HEK293T (cell line): ENCODE data around the gene LY6G5B.

Experiments
- ARNT ChIP-seq: fragments of 450-650 bp; IDR thresholded peaks from 2 replicates; pipeline ENCODE4 v1.6.1; 2017; ENCODE audit warnings: mild to moderate bottlenecking
- BHLHE40 ChIP-seq: fragments of 450-650 bp; IDR thresholded peaks from 2 replicates; pipeline ENCODE4 v1.6.1; 2016; ENCODE audit warnings: mild to moderate bottlenecking, moderate library complexity, borderline replicate concordance
- CTBP1 ChIP-seq: fragments of 450-650 bp; IDR thresholded peaks from 2 replicates; pipeline ENCODE4 v1.6.1; 2016; ENCODE audit warnings: borderline replicate concordance
- ELF4 ChIP-seq: fragments of 450-650 bp; IDR thresholded peaks from 2 replicates; pipeline ENCODE4 v1.6.1; 2017; ENCODE audit warnings: antibody characterized with exemption
- FOXA1 ChIP-seq: fragments of 450-650 bp; IDR thresholded peaks from 2 replicates; pipeline ENCODE4 v1.6.1; 2016; ENCODE audit warnings: mild to moderate bottlenecking
- FOXK2 ChIP-seq: fragments of 450-650 bp; IDR thresholded peaks from 2 replicates; pipeline ENCODE4 v1.6.1; 2016; ENCODE audit warnings: mild to moderate bottlenecking
- FOXM1 ChIP-seq: fragments of 450-650 bp; IDR thresholded peaks from 2 replicates; pipeline ENCODE4 v1.6.1; 2017; ENCODE audit warnings: mild to moderate bottlenecking, borderline replicate concordance
- HDGF ChIP-seq: fragments of 450-650 bp; IDR thresholded peaks from 2 replicates; pipeline ENCODE4 v1.6.1; 2017; ENCODE audit warnings: antibody characterized with exemption, borderline replicate concordance
- PKNOX1 ChIP-seq: fragments of 450-650 bp; IDR thresholded peaks from 2 replicates; pipeline ENCODE4 v1.6.1; 2016
- SP1 ChIP-seq: fragments of 450-650 bp; IDR thresholded peaks from 2 replicates; pipeline ENCODE4 v1.6.1; 2017
- SUZ12 ChIP-seq: fragments of 450-650 bp; IDR thresholded peaks from 2 replicates; pipeline ENCODE4 v1.6.1; 2016; ENCODE audit warnings: mild to moderate bottlenecking

GRCh38 chr6:31655349-31656237 lies 14.2 kb upstream of the LY6G5B start, which contains the start of gene APOM:
- TF ChIP-seq PKNOX1 (no peak), SUZ12 (no peak), FOXA1 (no peak), ARNT (no peak), CTBP1 (no peak), FOXM1 (no peak), SP1 (no peak), BHLHE40 (no peak), HDGF (no peak), ELF4 (no peak), FOXK2 (no peak)
